Duodenal mucosa (tissue), 2 donors: ENCODE results near the gene CDC42BPG.
A peak's percentile ranks its signal among the peaks of the same experiment; 100 is the strongest.

ENCODE experiments used
- H3K27ac ChIP-seq: one replicate; pipeline ENCODE4 v1.7.0; 2013; ENCODE audit warnings: low read depth, low read length
- H3K27me3 ChIP-seq, 2 donors: one replicate each; pipeline ENCODE4 v1.7.0; 2013; ENCODE audit warnings: low read length in 2 of 2, control low read depth in 1 of 2; ENCODE audit not compliant: insufficient read depth in 2 of 2, control insufficient read depth in 1 of 2
- H3K36me3 ChIP-seq, 2 donors: one replicate each; pipeline ENCODE4 v1.7.0; 2013; ENCODE audit warnings: low read length in 2 of 2, control low read depth in 1 of 2; ENCODE audit not compliant: insufficient read depth in 2 of 2, control insufficient read depth in 1 of 2
- H3K4me1 ChIP-seq, 2 donors: one replicate each; pipeline ENCODE4 v1.7.0; 2013; ENCODE audit warnings: low read length in 2 of 2, control low read depth in 1 of 2; ENCODE audit not compliant: insufficient read depth in 2 of 2, control insufficient read depth in 1 of 2
- H3K4me3 ChIP-seq, 2 donors: one replicate each; pipeline ENCODE4 v1.7.0; 2013; ENCODE audit warnings: low read length in 2 of 2, low read depth in 1 of 2
- H3K9ac ChIP-seq, 2 donors: one replicate each; pipeline ENCODE4 v1.7.0; 2013; ENCODE audit warnings: low read length in 2 of 2, low read depth in 1 of 2
- H3K9me3 ChIP-seq, 2 donors: one replicate each; pipeline ENCODE4 v1.7.0; 2013; ENCODE audit warnings: low read length in 2 of 2, control low read depth in 1 of 2; ENCODE audit not compliant: control insufficient read depth in 1 of 2

Gene CDC42BPG

DNA sequence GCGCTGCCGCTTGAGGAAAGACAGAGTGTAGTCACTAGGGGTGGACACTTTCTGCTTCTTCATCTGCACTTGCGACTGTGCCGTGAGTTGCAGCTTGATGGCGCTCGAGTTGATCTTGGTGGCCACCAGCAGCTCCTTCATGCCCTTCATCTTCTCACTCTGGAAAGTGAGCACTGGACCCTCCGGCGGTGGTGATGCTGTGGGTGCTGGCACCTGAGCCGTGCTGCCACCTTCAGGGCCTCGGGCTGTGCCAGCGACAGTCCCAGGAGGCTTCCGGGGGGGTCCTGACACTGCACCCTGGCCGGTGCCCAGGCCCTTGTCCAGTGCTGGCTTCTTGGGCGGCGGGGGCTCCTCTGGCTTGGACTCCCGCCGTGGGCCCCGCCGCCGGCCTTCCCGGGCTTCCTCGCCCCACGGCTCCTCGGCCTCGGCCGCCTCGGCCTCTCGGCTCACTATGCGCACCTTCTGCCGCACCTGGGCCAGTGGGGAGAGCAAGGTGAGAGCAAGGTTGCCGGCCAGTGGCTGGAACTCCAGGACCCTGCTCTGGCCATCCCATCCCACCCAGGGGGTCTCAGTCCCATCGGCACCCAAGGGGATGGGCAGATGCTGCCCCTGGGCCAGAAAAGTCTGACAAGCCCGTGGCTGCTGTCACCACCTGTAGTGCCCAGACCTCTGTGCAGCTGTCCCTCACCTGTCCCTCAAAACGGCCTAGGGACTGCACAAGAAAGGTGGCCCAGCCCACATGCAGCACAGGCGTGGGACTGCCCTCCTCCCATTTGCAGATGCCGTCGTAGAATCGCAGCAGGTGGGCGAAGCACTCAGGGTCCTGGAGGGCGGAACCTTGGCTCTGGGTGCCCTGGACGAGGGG is 39.9 kb downstream of the CDC42BPG start:
- H3K4me3 ChIP-seq, result no peak overlapping the region
- H3K27me3 ChIP-seq, result no peaks in the 10 kb centered on the region
- H3K4me1 ChIP-seq, result peaks cover 27% of the 10 kb centered on the region in 2 donors
- H3K9me3 ChIP-seq, result no peaks in the 10 kb centered on the region
- no peak overlapping the region for H3K9ac ChIP-seq
- H3K36me3 ChIP-seq, result peaks cover 16 to 17% of the 10 kb centered on the region in 2 donors
- no peak overlapping the region for H3K27ac ChIP-seq

- peak overlapping the region; percentile 43 for H3K27ac ChIP-seq
- peak overlapping the region; percentile 70 to 73 for H3K4me3 ChIP-seq
- peaks cover 23 to 24% of the 10 kb centered on the region in 2 donors for H3K4me1 ChIP-seq
- peaks cover 16 to 17% of the 10 kb centered on the region in 2 donors for H3K36me3 ChIP-seq
- H3K27me3 ChIP-seq, result no peaks in the 10 kb centered on the region
- no peaks in the 10 kb centered on the region for H3K9me3 ChIP-seq
- peak overlapping the region; percentile 55 to 59 for H3K9ac ChIP-seq
Measured at GRCh38 chr11:64803846-64804345, 40.6 kb downstream of the CDC42BPG start.

DNA sequence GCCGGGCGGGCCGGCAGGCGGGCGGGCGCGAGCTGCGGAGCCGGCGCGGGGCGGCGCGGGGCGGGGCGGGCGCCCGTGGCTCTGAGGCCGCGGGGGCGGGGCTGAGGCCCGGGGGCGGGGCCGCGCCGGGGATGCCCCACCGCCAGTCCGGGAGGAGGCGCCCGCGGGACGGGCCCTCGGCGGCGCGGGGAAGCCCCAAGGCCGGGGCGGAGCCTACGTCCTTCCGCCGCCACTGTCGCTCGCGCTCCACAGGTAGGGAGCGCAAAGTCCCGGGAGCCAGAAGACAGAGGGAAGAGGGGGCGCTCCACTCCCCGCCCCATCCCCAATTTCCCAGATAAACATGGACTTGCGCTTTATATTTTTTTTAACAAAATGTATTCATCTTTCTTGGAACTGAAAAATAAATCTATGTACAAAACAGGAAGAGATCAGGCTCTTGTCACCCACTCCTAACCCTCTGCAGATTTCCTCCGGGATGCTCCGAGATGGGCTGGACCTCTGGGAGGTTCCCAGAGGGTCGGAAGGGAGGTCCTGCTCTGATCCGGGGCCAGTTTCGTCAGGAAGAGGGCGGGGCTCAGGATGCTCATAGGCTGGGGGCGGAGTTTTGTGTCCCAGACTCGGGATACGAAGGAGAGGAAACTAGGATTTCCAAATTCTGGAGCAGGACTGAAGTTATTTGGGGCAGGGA is 41.2 kb downstream of the CDC42BPG start, which contains the start of gene MAP4K2:
Gene MAP4K2 (minus strand): TSS at position 57 of the 688 bp plus-strand sequence. CDS start 65 bp downstream, outside the sequence.
- Histone ChIP-seq H3K9ac (peak within 1 kb of the TSS; percentile 55 to 59), H3K27me3 (no peaks in the 10 kb centered on the region), H3K4me3 (peak within 1 kb of the TSS; percentile 73), H3K36me3 (peaks cover 16 to 17% of the 10 kb centered on the region in 2 donors), H3K27ac (peak within 1 kb of the TSS; percentile 56), H3K4me1 (peaks cover 23 to 24% of the 10 kb centered on the region in 2 donors), H3K9me3 (no peaks in the 10 kb centered on the region)

GRCh38 chr11:64802370-64803157 is 41.9 kb downstream of the CDC42BPG start:
- H3K27ac ChIP-seq, result peak overlapping the region; percentile 42
- peaks cover 16 to 17% of the 10 kb centered on the region in 2 donors for H3K36me3 ChIP-seq
- H3K9ac ChIP-seq, result peak overlapping the region; percentile 10 to 47
- peaks cover 23 to 24% of the 10 kb centered on the region in 2 donors for H3K4me1 ChIP-seq
- peak overlapping the region; percentile 62 to 73 for H3K4me3 ChIP-seq
- no peaks in the 10 kb centered on the region for H3K9me3 ChIP-seq
- H3K27me3 ChIP-seq, result no peaks in the 10 kb centered on the region

DNA sequence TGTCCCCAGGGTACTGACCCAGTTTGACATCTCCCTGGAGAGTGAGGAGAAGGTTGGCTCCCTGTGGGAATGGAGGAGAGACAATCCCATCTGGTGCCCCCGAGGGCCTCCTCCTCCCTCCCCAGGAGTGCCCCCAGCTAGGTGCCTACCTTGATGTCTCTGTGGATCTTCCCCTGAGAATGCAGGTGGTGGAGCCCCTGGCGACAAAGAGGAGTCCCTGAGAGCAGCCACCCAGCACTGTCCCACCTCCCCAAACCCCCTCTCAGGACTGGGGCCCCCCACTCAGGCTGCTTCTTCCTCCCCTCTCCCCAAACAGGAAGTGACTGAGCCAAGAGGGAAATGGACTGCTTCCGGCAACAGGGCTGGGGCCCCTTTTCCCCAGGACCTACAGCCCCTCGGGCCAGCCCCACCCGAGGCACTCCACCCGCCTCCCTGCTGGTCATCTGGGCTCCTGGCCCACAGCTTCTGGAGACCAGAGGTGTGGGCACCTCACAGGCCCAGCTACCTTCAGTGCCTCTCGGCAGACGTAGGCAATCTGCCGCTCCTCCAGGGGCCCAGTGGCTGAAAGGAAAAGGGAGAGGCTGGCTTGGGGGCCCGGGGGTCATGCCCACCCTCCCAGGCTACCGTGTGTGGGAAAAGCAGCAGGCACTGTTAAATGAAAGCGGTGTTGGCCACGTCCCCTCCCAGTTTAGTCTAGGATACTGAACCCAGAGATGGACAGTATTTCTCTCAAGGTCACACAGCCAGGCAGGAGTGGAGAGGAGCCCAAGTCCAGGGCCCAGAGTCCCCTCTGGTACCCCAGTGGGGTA is 42.7 kb downstream of the CDC42BPG start:
- Histone ChIP-seq H3K27ac (peak overlapping the region; percentile 44), H3K36me3 (peaks cover 16 to 17% of the 10 kb centered on the region in 2 donors), H3K9me3 (no peaks in the 10 kb centered on the region), H3K27me3 (no peaks in the 10 kb centered on the region), H3K9ac (peak overlapping the region in 1 of 2 donors; percentile 18), H3K4me1 (peaks cover 23 to 24% of the 10 kb centered on the region in 2 donors), H3K4me3 (peak overlapping the region; percentile 62 to 73)

DNA sequence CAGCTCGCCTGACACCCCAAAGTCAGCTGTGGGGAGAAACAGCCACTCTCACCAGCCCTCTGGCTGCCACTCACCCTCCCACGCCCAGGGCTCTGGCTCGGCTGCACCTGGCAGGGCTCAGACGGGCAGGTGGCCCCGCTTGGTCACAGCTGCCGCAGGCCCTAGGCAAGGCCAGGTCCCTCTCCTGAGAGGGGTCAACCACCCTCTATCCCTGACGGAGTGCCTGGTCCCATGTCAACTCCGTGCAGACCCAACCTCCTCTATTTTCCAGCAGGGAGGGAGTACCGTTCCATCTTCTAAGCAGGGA is 43.3 kb downstream of the CDC42BPG start:
- Histone ChIP-seq H3K27me3 (no peaks in the 10 kb centered on the region), H3K9me3 (no peaks in the 10 kb centered on the region), H3K27ac (no peak overlapping the region), H3K4me3 (no peak overlapping the region), H3K4me1 (peaks cover 23 to 24% of the 10 kb centered on the region in 2 donors), H3K9ac (no peak overlapping the region), H3K36me3 (peaks cover 12 to 21% of the 10 kb centered on the region in 2 donors)

DNA sequence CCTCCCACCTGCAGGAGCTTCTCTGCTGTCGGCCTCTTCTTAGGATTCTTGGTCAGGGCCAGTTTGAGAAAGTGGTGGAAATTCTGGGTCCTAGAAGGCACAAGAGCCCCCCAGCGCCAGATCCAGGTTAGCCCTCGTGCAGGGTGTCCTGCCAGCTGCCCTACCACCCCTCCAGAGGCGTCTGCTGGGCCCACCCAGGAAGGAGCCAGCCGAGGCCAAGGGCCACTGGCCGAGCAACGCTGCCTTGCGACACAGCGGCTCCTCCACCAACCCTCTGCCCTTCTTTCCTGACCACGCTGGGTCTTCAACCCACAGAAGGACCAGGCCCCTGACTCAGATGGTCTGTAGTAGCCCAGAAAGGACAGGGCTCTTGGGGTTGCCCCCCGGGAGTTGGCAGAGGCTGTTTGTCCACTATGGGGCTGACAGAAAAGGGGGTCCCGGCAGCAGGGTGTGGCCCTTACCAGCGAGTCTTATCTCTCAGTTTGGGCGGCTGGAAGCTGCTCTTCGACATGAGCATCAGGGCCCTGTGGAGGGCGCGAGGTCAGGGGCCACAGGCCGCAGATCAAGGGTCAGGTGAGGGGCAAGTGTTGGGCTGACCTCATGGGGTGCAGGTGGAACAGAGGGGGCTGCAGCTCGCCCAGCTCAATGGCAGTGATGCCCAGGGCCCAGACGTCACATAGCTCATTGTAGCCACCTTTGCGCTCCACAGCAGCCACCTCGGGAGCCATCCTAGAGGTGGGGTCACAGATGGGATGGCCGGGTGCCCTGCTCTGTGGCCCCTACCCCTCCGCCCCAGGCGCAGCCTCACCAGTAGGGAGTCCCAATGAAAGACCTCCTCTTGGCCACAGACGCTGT is 43.9 kb downstream of the CDC42BPG start:
- Histone ChIP-seq H3K9me3 (no peaks in the 10 kb centered on the region), H3K27ac (no peak overlapping the region), H3K4me1 (peaks cover 23 to 24% of the 10 kb centered on the region in 2 donors), H3K36me3 (peaks cover 8 to 19% of the 10 kb centered on the region in 2 donors), H3K9ac (no peak overlapping the region), H3K27me3 (no peaks in the 10 kb centered on the region), H3K4me3 (no peak overlapping the region)

- peaks cover 23 to 24% of the 10 kb centered on the region in 2 donors for H3K4me1 ChIP-seq
- no peak overlapping the region for H3K4me3 ChIP-seq
- no peak overlapping the region for H3K9ac ChIP-seq
- H3K27me3 ChIP-seq, result no peaks in the 10 kb centered on the region
- no peaks in the 10 kb centered on the region for H3K9me3 ChIP-seq
- peaks cover under 1 to 11% of the 10 kb centered on the region in 2 donors for H3K36me3 ChIP-seq
- no peak overlapping the region for H3K27ac ChIP-seq
Measured at GRCh38 chr11:64799623-64800302, 44.7 kb downstream of the CDC42BPG start.
